Fibroblast of skin of right quadriceps (primary cell): Measurements from ENCODE around the gene RIPOR1.

Experiments used
- DNase-seq: peaks from one replicate; pipeline ENCODE4 v3.0.0-alpha.2; 2013

The RIPOR1 gene

GRCh38 chr16:67558859-67559258 lies 30.2 kb downstream of the RIPOR1 start:
- DNase-seq: no peak

GRCh38 chr16:67560827-67561342 lies 32.3 kb downstream of the RIPOR1 start:
- DNase-seq: no peak

- DNase-seq: no peak
Measured at GRCh38 chr16:67561501-67561823, 32.8 kb downstream of the RIPOR1 start.

- DNase-seq: peak; percentile 97
Measured at GRCh38 chr16:67561824-67562525, 33.3 kb downstream of the RIPOR1 start.

GRCh38 chr16:67562526-67562917 lies 33.9 kb downstream of the RIPOR1 start, which contains the start of gene CTCF:
CTCF (plus strand) TSS chr16:67562526; CDS start chr16:67610833, 48,307 bp downstream.
- DNase-seq: peak; percentile 85

- peak; percentile 63 for DNase-seq
Measured at GRCh38 chr16:67562918-67563707, 34.5 kb downstream of the RIPOR1 start.

GRCh38 chr16:67563708-67564468 lies 35.3 kb downstream of the RIPOR1 start:
- peak; percentile 61 for DNase-seq

- no peak for DNase-seq
Measured at GRCh38 chr16:67565470-67566100, 37.0 kb downstream of the RIPOR1 start.

GRCh38 chr16:67571464-67571863 lies 42.8 kb downstream of the RIPOR1 start:
- peak; percentile 52 for DNase-seq

GRCh38 chr16:67571981-67572431 lies 43.4 kb downstream of the RIPOR1 start:
- DNase-seq: peak; percentile 73

GRCh38 chr16:67579686-67580085 lies 51.1 kb downstream of the RIPOR1 start:
- no peak for DNase-seq

GRCh38 chr16:67580202-67580601 lies 51.6 kb downstream of the RIPOR1 start:
- DNase-seq: no peak

GRCh38 chr16:67593288-67593687 lies 64.7 kb downstream of the RIPOR1 start:
- no peak for DNase-seq

GRCh38 chr16:67593701-67594100 lies 65.1 kb downstream of the RIPOR1 start:
- no peak for DNase-seq

- DNase-seq: no peak
Measured at GRCh38 chr16:67594256-67594915, 65.8 kb downstream of the RIPOR1 start.

- peak; percentile 58 for DNase-seq
Measured at GRCh38 chr16:67594956-67595355, 66.3 kb downstream of the RIPOR1 start.
